ENCODE measurements around the gene PLEKHS1.

GRCh38 chr10:113764582-113764981 lies 13.1 kb downstream of the PLEKHS1 start:
- TF ChIP-seq POLR2A (IDR thresholded peaks at IDR 0.05) = no peak
- TF ChIP-seq, protein P1, sequence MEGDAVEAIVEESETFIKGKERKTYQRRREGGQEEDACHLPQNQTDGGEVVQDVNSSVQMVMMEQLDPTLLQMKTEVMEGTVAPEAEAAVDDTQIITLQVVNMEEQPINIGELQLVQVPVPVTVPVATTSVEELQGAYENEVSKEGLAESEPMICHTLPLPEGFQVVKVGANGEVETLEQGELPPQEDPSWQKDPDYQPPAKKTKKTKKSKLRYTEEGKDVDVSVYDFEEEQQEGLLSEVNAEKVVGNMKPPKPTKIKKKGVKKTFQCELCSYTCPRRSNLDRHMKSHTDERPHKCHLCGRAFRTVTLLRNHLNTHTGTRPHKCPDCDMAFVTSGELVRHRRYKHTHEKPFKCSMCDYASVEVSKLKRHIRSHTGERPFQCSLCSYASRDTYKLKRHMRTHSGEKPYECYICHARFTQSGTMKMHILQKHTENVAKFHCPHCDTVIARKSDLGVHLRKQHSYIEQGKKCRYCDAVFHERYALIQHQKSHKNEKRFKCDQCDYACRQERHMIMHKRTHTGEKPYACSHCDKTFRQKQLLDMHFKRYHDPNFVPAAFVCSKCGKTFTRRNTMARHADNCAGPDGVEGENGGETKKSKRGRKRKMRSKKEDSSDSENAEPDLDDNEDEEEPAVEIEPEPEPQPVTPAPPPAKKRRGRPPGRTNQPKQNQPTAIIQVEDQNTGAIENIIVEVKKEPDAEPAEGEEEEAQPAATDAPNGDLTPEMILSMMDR (IDR thresholded peaks at IDR 0.05 in 4 of 5, conservative IDR thresholded peaks at IDR 0.05 in 1 of 5) = no peak
